Natural killer cell (primary cell): ENCODE data around the gene PRPF8. TPM values are rescaled to one million over a fixed set of nuclear protein-coding genes. Genes with fewer than 3 reads are reported as not detected.

Source experiments
- ATAC-seq, 3 donors: fragments of 150-1000 bp in 2 of 3; fragments of 200-7000 bp in 1 of 3; cut with Tn5 transposase; 1 replicate in 1 of 3; 2 replicates in 2 of 3; pipeline ENCODE4 v1.10.0; 2021; ENCODE audit warnings: mild to moderate bottlenecking in 2 of 3, moderate library complexity in 2 of 3
- DNase-seq, 2 donors: peaks; one replicate each; pipeline versions ENCODE4 v3.0.0 to v3.0.0-alpha.2; 2013 to 2021; ENCODE audit warnings: mixed read lengths in 1 of 2
- H3K27ac ChIP-seq: one replicate; pipeline ENCODE4 v1.5.1; 2013; ENCODE audit warnings: mild to moderate bottlenecking, low read length
- H3K27me3 ChIP-seq: one replicate; pipeline ENCODE4 v1.6.1; 2013; ENCODE audit warnings: low read length; ENCODE audit not compliant: control insufficient read depth, insufficient read depth
- H3K36me3 ChIP-seq: one replicate; pipeline ENCODE4 v1.6.1; 2013; ENCODE audit warnings: low read length; ENCODE audit not compliant: control insufficient read depth, insufficient read depth
- H3K4me1 ChIP-seq: one replicate; pipeline ENCODE4 v1.6.1; 2013; ENCODE audit warnings: low read length; ENCODE audit not compliant: control insufficient read depth, insufficient read depth
- H3K4me3 ChIP-seq: one replicate; pipeline ENCODE4 v1.5.1; 2013; ENCODE audit warnings: low read length
- H3K9me3 ChIP-seq: one replicate; pipeline ENCODE4 v1.6.1; 2013; ENCODE audit warnings: low read length; ENCODE audit not compliant: control insufficient read depth, insufficient read depth
- H3K27ac Mint-ChIP-seq, 2 donors: one replicate each; pipeline ENCODE4 v1.8.0; 2022; ENCODE audit warnings: mild to moderate bottlenecking in 2 of 2, mixed read lengths in 2 of 2, moderate library complexity in 1 of 2
- H3K27me3 Mint-ChIP-seq, 2 donors: one replicate each; pipeline ENCODE4 v1.8.0; 2022; ENCODE audit warnings: low read depth in 2 of 2, mixed read lengths in 2 of 2
- H3K36me3 Mint-ChIP-seq: one replicate; pipeline ENCODE4 v1.8.0; 2022; ENCODE audit warnings: mixed read lengths
- H3K4me1 Mint-ChIP-seq, 2 donors: one replicate each; pipeline ENCODE4 v1.8.0; 2022; ENCODE audit warnings: mixed read lengths in 2 of 2
- H3K4me3 Mint-ChIP-seq: one replicate; pipeline ENCODE4 v1.8.0; 2022; ENCODE audit warnings: mild to moderate bottlenecking, moderate library complexity, mixed read lengths
- H3K9me3 Mint-ChIP-seq, 2 donors: one replicate each; pipeline ENCODE4 v1.8.0; 2022; ENCODE audit warnings: mixed read lengths in 2 of 2
- WGBS: methylation state at CpG from one replicate; pipeline ENCODE4 v1.1.7; 2013; ENCODE audit warnings: missing lambda C conversion rate; ENCODE audit not compliant: insufficient coverage; 5-methylcytosine and 5-hydroxymethylcytosine counted together
- intact Hi-C: fragments of 100-400 bp; cut with micrococcal nuclease; formaldehyde crosslinking; loops from one replicate; pipeline ENCODE4 v1.14.2; 2022
- total RNA-seq, 4 donors: library from RNA; stranded (reverse); fragments of 120-200 nt in 1 of 4; gene quantifications; one replicate each; pipeline versions ENCODE4 v1.2.3 to v1.2.4, GENCODE V29; 2013 to 2022
- TF ChIP-seq, protein P1 (sequence below): fragments of 200-600 bp; IDR thresholded peaks from one replicate; pipeline ENCODE4 v1.8.0; 2022; ENCODE audit warnings: antibody characterized with exemption

PRPF8 gene
- total RNA-seq, 3 donors from 2014 or later (not counting 1 experiment from before 2014, with no cell fraction given), result 475 to 508 (median 480) TPM

DNA sequence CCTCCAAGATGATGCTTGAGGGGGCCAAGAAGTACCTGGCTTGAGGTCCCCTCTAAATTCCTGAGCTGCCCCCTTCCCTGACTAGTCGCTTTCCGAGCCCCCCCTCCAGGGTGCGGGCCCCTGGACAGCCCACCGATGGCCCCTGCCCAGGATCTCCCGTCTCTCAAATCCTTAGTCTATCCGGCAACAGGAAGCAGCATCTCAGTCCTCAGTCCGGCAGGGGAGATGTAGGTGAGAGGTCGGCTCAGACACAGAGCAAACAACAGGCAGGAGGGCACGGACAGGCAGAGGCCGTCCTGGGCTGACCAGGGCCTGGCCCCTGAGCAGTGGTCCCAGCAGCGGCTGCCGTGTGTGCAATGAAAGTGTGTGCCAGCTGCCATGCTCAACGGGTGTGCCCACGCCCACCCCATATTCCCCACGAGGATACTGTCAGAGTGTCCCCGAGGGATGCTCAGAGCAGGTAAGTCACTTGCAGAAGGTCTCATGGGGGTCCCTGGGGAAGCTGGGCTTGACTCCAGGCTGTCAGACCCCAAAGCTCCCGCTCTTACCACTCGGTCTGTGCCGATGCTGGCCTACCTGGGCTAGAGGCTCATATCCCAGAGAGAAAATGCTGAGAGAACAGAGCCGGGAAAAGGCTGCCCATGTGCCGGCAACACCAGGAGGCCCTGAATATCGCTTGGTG lies 63.3 kb downstream of the PRPF8 start:
- Histone ChIP-seq H3K4me3 (no peak overlapping the region), H3K27me3 (no peaks in the 10 kb centered on the region), H3K4me1 (peaks cover 6% of the 10 kb centered on the region), H3K9me3 (no peaks in the 10 kb centered on the region), H3K36me3 (peaks cover 2% of the 10 kb centered on the region), H3K27ac (no peak overlapping the region)
- 91% methylated on average over 22 of the region's 22 CpGs for WGBS
- no peak for DNase-seq
- no peaks in the 10 kb centered on the region for H3K9me3 Mint-ChIP-seq
- H3K27me3 Mint-ChIP-seq, result peaks cover 0 to 14% of the 10 kb centered on the region in 2 donors
- H3K27ac Mint-ChIP-seq, result no peak overlapping the region
- intact Hi-C loops, result no loop called here
- TF ChIP-seq, protein P1, sequence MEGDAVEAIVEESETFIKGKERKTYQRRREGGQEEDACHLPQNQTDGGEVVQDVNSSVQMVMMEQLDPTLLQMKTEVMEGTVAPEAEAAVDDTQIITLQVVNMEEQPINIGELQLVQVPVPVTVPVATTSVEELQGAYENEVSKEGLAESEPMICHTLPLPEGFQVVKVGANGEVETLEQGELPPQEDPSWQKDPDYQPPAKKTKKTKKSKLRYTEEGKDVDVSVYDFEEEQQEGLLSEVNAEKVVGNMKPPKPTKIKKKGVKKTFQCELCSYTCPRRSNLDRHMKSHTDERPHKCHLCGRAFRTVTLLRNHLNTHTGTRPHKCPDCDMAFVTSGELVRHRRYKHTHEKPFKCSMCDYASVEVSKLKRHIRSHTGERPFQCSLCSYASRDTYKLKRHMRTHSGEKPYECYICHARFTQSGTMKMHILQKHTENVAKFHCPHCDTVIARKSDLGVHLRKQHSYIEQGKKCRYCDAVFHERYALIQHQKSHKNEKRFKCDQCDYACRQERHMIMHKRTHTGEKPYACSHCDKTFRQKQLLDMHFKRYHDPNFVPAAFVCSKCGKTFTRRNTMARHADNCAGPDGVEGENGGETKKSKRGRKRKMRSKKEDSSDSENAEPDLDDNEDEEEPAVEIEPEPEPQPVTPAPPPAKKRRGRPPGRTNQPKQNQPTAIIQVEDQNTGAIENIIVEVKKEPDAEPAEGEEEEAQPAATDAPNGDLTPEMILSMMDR, result no peak
- peaks cover 0 to 5% of the 10 kb centered on the region in 2 donors for H3K4me1 Mint-ChIP-seq
- H3K36me3 Mint-ChIP-seq, result no peaks in the 10 kb centered on the region
- no peak for ATAC-seq
- H3K4me3 Mint-ChIP-seq, result no peak overlapping the region

DNA sequence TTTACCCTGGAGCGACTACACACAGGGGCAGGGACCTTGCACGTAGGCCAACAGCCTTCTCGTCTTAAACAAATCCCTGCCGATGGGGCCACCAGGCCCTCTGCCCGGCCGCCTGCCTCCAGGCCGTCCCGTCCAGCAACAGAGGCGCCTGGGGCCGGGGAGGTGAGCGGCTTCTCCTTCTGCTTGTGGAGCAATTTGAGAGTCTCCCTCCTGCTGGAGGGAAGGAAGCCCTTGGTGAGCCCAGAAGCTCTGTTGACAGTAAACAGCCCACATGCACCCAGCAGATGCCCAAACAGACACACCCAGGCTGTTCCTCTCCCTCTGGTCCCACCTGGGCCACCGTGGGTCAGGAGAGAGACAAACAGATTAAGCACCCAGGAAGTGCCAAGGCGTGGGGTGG lies 64.2 kb downstream of the PRPF8 start:
- peaks cover 0 to 5% of the 10 kb centered on the region in 2 donors for H3K4me1 Mint-ChIP-seq
- no peak overlapping the region for H3K27ac ChIP-seq
- H3K4me3 ChIP-seq, result no peak overlapping the region
- H3K9me3 ChIP-seq, result no peaks in the 10 kb centered on the region
- H3K9me3 Mint-ChIP-seq, result no peaks in the 10 kb centered on the region
- peaks cover 1% of the 10 kb centered on the region for H3K4me1 ChIP-seq
- peaks cover 0 to 5% of the 10 kb centered on the region in 2 donors for H3K27me3 Mint-ChIP-seq
- no peaks in the 10 kb centered on the region for H3K27me3 ChIP-seq
- no peaks in the 10 kb centered on the region for H3K36me3 Mint-ChIP-seq
- DNase-seq (no peak), ATAC-seq (no peak)
- H3K4me3 Mint-ChIP-seq, result no peak overlapping the region
- TF ChIP-seq, protein P1, result no peak
- intact Hi-C loops, result no loop called here
- WGBS, result 89% methylated on average over 13 of the region's 13 CpGs
- H3K36me3 ChIP-seq, result peaks cover 2% of the 10 kb centered on the region
- no peak overlapping the region for H3K27ac Mint-ChIP-seq

GRCh38 chr17:1617620-1618174 lies 67.0 kb downstream of the PRPF8 start:
- H3K9me3 Mint-ChIP-seq, result no peaks in the 10 kb centered on the region
- H3K36me3 Mint-ChIP-seq, result no peaks in the 10 kb centered on the region
- WGBS, result 81% methylated on average over 20 of the region's 20 CpGs
- no peak overlapping the region for H3K4me3 Mint-ChIP-seq
- H3K27ac Mint-ChIP-seq, result no peak overlapping the region
- ATAC-seq, result no peak
- TF ChIP-seq, protein P1, result no peak
- H3K27ac ChIP-seq, result no peak overlapping the region
- peaks cover 5% of the 10 kb centered on the region for H3K4me1 ChIP-seq
- no peaks in the 10 kb centered on the region for H3K27me3 ChIP-seq
- no peak for DNase-seq
- intact Hi-C loops, result no loop called here
- H3K4me3 ChIP-seq, result no peak overlapping the region
- peaks cover 2% of the 10 kb centered on the region for H3K36me3 ChIP-seq
- H3K4me1 Mint-ChIP-seq, result peaks cover 9 to 14% of the 10 kb centered on the region in 2 donors
- no peaks in the 10 kb centered on the region for H3K9me3 ChIP-seq
- H3K27me3 Mint-ChIP-seq, result no peaks in the 10 kb centered on the region
